ENCODE data around the gene NAB1.

NAB1 gene

GRCh38 chr2:190717764-190718651 lies 69.1 kb downstream of the NAB1 start:
- DNase-seq = peak; percentile 35

- peak; percentile 84 for DNase-seq
Measured at GRCh38 chr2:190718652-190719526, 70.0 kb downstream of the NAB1 start.

GRCh38 chr2:190720276-190720675 lies 71.4 kb downstream of the NAB1 start:
- DNase-seq = no peak

- peak; percentile 28 for DNase-seq
Measured at GRCh38 chr2:190720691-190721090, 71.8 kb downstream of the NAB1 start.

GRCh38 chr2:190722061-190722759 lies 73.3 kb downstream of the NAB1 start:
- DNase-seq = peak; percentile 88

- peak; percentile 63 for DNase-seq
Measured at GRCh38 chr2:190722835-190723234, 74.0 kb downstream of the NAB1 start.

GRCh38 chr2:190723397-190724090 lies 74.7 kb downstream of the NAB1 start:
- DNase-seq = no peak

- no peak for DNase-seq
Measured at GRCh38 chr2:190726255-190726654, 77.4 kb downstream of the NAB1 start.

GRCh38 chr2:190736355-190736754 lies 87.5 kb downstream of the NAB1 start:
- DNase-seq = no peak

- no peak for DNase-seq
Measured at GRCh38 chr2:190740449-190740848, 91.6 kb downstream of the NAB1 start.

Data from activated CD4-positive, alpha-beta T cell treated with anti-CD3 and anti-CD28 coated beads, Interleukin-2, Interleukin-6, amounts not matched to agents 100 ng/mL and 50 ng/mL, durations not matched to agents 16 hours and 8 hours (primary cell).